Inferior parietal cortex (tissue), 1 donor: ENCODE data around the gene FNBP1.
"Not testable (repeated sequence)": the region's sequence is repeated elsewhere in the genome, so short reads cannot be mapped to it uniquely, and the experiment has no call there.

Source experiments
- DNase-seq: peaks from one replicate; pipeline ENCODE4 v3.0.0-alpha.2; 2016; ENCODE audit errors: extremely low spot score

FNBP1 gene

DNA sequence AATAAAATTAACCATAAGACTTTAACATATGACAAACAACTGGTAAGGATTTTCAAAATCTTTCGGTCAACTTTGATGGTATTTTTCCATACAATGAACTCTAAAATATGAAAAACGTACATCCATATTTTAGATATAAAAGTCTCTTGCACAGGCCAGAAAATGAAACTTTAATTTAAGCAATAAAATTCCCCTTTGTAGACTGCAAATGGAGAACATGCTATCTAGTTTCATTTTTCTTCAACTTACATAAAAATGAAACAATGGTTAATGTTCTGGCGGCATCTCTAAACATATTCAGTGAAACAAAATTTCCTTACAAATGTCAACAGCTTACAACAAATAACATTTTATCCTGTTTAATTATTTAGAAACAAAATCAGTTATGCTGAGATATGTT lies 123.7 kb downstream of the FNBP1 start:
- no peak for DNase-seq

DNA sequence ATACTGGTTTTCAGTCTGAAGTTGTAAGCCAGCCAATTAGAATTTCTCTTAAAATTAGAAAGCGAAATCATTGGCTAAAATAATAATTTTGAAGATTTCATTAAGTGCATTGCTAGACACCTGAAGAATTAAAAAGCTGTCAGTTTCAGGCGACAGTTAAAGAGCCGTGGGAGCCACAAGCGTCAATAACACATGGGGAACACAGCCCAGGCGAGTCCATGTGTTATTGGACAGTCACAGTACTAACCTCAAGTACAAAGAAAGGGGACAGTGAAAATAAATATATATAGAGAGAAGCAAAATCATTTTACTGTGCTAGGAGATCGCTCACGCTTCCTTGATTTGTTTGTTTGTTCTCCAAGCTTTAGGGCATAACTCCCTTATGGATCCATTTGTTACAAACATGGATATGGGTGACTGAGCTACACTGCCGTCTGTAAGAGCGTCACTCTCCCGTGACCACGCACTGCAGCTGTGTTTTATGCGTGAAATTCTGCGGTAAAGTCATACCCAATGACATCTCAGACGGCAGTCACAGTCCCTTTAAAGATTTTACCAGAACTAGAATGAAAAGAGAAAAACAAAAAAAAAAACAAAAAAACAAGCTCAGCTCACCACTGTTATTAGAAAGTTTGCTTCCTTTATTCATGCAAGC lies 124.6 kb downstream of the FNBP1 start:
- DNase-seq = no peak

DNA sequence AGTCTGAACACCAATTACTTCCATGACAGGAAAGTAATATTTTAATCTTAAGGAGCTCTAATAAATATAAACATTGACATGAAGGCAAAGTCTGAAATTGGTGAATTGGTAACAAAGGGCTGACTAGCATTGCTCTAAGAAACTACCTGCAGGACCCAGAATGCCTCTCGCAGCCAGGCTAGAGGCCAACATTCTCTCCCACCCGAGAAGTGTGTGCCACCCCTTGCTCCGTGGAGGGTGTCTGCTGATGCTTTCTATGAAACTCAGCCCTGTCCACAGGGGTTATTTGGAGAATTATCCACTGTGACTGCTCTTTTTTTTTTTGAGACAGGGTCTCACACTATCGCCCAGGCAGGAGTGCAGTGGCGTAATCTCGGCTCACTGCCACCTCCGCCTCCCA lies 126.3 kb downstream of the FNBP1 start:
- no peak for DNase-seq

DNA sequence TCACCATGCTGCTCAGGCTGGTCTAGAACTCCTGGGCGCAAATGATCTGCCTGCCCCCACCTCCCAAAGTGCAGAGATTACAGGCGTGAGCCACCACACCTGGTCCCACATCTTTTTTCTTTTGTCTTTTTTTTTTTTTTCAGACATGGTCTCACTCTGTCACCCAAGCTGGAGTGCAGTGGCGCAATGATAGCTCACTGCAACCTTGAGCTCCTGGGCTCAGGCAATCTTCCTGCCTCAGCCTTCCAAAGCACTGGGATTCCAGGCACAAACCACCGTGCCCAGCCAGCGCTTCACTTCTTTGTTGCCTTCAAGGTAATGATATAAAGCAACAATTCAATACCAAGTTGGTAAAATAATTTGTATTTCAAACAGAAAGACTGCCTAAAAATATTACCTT lies 128.9 kb downstream of the FNBP1 start:
- DNase-seq = no peak

DNA sequence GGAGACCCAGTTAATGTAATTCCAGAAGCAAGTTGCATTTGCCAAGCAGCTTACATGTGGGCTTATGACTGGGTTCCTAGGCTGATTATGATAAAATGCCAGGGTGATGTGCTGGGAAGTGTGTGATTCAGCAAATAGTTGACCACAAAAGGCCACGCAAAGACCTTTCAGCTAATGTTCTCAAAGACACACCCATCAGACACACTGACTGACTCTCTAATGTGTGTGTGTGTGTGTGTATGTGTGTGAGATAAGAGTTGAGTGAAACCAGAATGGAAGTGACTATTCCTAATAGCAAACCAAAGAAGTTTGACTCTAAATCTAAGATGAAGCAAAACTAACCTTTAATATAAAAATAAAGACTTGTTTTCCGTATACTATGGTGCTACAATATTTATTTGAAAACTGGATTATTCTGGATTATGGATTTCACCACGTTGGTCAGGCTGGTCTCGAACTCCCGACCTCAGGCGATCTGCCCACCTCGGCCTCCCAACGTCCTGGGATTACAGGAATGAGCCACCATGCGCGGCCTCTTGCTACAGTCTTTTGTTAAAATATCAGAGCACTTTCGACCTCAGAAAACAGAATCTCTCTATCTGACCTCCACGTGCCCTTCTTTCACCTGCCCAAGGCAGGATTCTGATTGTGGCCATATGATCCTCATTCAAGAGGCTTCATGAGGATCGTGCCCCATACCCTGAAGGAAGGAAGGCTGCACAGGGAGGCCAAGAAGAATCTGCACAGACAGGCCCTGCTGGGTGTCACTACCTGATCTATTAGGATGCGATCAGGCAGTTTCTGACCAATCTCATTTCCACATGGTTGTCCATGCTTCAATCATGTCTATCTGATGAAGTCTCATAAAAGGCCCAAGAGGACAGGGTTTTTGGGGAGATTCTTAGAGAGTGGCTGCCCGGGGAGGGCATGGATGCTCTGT lies 132.1 kb downstream of the FNBP1 start:
- no peak for DNase-seq

DNA sequence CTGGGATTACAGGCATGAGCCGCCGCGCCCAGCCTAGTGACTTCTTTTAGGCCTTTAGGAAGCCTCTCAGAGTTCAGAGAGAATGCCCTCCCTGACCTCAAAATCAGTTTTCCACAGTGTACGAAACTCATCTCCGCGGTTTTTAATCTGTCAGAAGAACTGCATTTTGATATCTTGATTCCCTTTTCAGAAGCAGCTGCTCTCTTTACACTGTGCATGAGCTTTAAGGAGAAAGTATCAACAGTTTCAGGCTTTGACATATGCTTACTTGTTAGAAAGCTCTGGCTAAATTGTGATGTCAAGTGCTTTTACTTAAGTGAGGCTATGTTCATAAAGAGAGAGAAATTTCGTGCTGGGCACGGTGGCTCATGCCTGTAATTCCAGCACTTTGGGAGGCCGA lies 133.1 kb downstream of the FNBP1 start:
- no peak for DNase-seq

DNA sequence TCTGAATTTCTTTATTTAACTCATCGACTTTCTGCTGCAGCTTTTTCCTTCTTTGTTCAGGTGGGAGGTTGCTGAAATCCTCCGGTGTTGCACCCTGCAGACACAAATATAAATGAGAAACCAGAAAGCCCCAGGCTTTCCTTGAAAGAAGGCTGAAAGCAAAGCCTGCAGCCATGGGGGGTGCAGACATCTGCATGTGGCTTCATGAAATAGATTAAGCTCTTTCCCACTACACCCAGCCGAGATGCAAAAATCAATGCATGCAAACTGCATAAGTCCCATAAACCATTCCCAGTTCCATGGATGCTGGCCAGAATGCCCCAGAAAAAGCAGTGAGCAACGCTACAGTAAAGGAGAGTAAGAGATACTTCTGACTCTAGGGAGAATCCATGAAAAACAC lies 134.1 kb downstream of the FNBP1 start:
- no peak for DNase-seq

DNA sequence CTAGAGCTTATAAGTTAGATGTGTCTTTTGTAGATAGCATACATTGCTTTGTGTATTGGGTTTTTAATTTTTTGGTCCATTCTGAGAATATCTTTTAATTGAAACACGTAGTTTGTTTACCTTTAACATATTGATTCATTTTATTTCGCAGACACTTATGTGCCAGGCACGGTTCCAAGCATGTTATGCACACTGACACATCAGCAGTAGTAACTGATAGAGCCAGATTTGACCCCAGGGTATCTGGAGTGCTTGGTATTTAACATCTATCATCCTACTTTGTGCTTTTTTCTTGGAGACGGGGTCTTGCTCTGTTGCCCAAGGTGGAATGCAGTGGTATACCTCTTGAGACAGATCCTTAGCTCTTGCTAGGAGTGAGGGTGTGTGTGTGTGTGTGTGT lies 135.8 kb downstream of the FNBP1 start:
- no peak for DNase-seq

DNA sequence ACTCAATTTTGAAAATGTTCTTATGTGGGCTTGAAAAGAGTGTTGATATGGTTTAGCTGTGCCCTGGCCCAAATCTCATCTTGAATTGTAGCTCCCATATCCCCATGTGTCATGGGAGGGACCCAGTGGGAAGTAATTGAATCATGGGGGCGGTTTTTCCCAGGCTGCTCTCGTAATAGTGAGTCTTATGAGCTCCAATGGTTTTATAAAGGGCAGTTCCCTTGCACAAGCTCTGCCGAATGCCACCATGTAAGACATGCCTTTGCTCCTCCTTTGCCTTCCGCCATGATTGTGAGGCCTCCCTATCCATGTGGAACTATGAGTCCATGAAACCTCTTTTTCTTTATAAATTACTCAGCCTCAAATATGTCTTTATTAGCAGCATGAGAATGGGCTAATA lies 136.7 kb downstream of the FNBP1 start:
- DNase-seq = no peak

DNA sequence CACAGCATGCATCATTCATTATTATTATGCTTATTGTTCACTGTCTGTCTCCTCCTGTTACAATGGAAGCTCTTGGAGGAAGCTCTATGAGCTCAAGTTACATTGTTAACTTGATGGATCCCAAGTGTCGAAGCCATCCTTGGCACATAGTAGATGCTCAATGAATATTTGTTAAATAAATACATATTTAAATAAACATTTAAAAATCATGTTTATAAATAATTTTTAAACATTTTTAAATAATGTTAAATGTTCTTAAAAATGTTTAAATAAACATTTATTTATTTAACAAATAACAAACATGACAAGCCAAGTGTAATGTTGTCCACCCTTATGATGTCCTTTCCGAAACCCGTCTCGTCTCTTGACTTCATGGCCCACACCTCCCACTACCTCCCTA lies 138.3 kb downstream of the FNBP1 start:
- no peak for DNase-seq

DNA sequence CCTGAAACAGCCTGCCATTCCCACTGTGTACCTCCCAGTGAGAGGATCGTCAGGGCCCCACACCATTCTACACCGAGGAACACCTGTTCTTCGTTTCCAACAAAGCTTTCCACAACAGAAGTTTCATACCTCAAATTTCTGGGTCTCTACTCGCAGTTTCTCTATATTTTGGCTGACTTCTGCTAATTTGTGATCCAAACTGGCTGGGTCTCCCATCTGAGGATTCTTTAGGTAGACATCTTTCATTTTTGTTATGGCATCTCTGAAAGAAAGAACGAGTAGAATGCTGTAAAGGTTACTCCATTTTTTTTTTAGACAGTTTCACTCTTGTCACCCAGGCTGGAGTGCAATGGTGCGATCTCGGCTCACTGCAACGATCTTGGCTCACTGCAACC lies 140.3 kb downstream of the FNBP1 start:
- DNase-seq = no peak

DNA sequence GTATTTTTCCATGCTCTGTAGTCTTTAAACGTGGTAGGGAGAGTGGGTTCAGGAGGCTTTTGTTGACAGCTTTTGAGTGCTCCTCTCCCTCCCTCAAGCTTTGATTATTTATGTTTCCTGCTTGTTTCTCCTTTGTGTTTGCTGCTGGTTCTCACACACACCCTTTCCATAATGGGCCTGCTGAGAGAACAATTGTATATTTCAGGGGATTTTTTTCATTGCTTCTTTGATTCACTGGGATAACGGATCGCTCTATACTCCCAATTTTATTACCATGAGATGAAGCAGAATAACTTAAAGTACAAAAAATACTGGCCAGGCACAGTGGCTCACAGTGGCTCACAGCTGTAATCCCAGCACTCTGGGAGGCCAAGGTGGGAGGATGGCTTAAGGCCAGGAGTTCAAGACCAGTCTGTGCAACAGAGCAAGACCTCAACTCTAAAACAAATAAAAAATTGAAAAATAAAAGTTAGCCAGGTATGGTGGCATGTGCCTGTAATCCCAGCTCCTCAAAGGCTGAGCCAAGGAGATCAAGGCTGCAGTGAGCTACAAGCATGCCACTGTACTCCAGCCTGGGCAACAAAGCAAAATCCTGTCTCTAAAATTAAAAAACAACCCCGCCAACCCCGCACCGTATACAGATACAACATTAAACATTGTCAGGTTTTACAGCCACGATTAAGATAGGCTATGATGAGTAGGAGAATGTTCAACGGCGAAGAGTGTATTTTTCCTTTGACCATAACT lies 140.8 kb downstream of the FNBP1 start:
- DNase-seq = no peak

DNA sequence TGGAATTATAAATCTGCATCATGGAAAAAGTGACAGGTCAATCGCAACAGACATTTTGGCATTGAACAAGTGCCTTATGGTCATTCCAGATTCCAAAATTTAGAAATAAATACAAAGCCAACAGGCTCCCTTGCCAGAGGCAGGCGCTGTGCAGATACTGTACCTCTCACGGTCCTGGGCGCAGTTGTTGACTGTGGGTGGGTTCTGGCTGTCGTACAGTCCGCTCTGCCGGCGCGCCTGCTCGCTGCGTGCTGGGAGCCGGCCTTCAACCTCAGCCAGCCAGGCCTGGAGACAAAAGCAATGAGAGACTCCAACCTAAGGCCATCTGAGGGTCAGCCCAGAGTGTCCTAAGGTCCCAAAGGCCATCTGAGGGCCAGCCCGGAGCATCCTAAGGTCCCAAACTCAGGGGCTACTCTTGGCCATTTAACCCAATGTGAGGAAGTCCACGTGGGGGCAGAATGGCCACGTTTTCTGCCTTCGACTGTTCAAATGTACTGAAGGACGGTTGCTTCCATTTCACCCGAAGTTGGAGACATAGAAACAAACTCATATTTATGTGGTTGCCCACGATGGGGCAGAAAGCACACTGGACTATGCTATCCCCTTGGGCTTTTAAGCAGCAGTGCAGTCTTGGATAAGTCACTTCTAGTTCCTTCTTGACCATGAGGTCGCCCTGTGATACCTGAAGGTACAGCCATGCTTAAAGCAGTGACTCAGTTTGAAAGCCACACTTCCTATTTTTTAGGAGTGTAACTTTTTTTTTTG lies 142.5 kb downstream of the FNBP1 start:
- no peak for DNase-seq

DNA sequence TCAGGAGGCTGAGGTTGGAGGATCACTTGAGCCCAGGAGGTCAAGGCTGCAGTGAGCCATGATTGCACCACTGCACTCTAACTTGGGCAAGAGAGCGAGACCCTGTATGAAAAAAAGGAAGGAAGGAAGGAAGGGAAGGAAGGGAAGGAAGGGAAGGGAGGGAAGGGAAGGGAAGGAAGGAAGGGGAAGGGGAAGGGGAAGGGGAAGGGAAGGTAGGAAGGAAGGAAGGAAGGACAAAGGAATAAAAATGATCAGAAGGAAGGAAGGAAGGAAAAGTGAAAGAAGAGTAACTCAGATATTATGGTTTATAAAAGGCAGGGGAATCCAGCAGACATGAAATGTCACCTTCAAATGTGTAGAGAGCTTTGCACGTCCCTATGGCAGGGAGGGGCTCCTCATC lies 143.4 kb downstream of the FNBP1 start:
- no peak for DNase-seq

DNA sequence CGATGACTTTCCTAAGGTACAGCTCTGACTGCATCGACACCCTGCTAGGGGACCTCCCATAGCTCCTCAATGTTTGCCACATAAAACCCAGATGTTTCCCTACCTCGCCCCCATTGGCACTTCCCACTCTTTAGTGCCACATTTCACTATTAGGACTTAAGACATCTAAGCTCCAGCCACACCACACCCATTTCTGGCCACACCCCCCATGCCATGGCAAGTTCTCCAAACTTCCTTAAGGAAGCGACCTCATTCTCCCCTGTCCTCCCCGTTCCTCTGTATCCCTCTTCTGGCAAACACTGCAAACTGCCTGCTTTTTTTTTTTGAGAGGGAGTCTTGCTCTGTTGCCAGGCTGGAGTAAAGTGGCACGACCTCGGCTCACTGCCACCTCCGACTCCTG lies 144.8 kb downstream of the FNBP1 start:
- no peak for DNase-seq

DNA sequence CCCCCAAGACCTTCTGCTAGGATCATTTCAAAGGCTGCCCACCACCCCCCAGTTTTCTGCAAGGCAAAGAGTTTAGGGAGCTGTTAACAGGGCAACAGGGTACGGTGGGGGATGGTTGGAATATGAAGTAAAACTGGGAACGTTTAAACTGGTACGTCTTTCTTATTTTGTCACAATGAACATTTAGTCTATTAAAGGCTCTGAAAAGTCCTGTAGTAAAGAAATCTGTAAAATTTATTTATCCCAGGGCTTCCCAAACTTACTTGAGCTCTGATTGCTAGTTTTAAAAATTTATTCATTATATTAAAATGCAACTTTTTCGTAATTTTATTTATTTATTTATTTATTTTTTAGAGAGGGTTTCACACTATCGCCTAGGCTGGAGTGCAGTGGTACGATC lies 145.7 kb downstream of the FNBP1 start:
- DNase-seq = no peak

DNA sequence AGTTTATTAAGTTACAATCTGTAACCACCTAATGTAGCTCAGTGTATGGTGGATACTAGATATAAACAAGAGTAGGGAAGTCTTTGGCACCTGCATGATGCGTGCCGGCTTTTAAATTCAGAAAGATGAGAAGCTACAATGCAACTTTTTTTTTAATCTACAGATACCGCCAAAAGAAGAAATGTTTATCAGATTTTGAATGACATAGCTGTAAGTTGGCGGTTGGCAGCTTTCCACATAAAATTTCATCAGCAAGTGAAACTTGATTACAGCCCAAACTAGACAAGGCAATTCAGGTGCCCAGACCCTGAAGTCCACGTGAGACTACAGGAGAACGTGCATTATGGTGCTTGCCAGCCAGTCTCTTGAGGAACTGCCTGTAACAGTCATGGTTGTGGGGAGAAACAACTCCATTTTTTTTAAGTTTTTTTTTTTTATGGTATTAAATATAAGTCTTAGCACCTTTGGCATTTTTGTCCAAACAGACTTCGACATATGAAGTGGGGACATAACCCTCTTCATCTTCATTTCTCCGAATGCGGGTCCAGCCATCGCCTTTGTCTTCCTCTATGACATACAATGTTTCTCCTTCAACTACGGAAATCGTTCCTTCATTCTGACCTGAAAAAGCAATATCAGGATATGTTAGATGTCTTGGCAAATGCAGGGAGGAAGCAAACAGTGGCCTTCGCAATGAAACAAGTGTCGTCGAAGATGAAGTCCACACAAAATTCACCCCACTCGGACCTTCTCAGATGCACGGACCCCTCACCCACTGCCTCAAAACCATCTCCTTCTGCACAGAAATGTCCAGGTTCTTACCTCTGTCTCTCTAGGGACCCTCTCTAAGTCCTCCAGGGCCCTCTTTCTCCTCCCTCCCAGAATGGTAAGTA lies 147.4 kb downstream of the FNBP1 start:
- no peak for DNase-seq

DNA sequence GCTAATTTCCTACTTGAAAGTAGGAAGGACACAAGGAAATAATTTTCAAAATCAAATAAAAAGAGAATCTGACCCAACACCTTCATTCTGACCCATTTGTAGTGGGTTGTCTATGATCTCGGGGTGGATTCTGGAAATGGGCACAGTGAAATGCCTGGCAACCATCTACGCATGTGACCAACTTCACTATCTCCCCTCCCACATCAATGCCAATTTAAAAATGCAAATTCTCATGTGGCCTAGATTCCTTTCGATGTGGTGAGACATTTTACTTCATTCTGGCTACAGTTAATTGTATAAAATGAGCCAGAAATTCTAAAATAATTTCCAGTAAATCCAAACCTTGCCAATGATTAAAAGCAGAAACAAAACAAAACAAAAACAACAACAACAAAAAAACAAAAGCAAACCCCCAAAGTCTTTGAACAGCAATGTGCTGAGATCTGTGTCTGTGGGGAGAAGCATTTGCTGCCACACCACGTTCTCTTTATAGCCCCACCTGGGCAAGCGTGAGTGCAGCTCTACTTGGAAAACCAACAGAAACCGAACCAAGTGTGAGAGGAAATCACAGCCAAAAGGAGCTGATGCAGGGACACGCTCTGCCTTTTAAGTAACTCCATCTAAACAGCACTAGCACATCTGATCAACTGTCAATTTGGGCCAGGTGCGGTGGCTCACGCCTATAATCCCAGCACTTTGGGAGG lies 148.7 kb downstream of the FNBP1 start:
- no peak for DNase-seq

DNA sequence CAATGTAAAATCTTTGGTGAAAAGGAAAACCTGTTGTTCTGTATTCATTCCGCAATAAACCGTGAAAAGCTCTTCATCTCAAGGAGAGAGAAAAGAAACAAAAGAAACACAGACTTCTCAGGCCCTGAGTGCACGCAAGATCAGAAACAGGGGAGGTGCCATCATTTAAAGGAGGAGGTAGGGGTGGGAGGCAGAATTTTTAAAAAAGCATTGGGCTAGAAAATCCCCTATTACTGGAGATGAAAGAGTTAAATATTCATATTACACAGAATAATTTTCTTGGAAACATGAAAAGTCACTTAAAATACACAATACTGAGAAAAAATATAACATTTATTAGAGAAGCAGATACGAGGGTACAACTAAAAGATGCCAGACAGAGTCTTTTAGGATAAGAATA lies 151.4 kb downstream of the FNBP1 start:
- no peak for DNase-seq

DNA sequence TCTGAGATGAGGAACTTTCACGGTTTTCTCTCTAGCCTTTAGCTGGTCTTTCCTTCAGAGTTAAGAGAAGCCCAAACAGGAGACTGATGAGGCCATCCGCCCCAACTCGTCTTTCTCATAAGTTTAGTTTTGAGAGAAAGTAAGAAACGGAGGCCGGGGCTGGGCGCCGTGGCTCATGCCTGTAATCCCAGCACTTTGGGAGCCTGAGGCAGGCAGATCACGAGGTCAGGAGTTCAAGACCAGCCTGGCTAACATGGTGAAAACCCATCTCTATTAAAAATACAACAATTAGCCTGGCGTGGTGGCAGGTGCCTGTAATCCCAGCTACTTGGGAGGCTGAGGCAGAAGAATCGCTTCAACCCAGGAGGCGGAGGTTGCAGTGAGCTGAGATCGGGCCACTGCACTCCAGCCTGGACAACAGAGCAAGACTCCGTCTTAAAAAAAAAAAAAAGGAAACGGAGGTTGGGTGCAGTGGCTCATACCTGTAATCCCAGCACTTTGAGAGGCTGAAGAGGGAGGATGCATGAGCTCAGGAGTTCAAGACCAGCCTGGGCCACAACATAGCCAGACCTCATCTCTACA lies 152.2 kb downstream of the FNBP1 start:
- DNase-seq = not testable (repeated sequence)
